SK-N-SH (cell line): ENCODE data around the gene VSIG2. TPM values are rescaled to one million over a fixed set of nuclear protein-coding genes. Genes with fewer than 3 reads are reported as not detected.
A peak's percentile ranks its signal among the peaks of the same experiment; 100 is the strongest.

ENCODE experiments used
- CTCF ChIA-PET: fragments of 300-600, 350-600 bp; formaldehyde crosslinking; extraction: SDS; loops from one replicate; lab custom pipeline; 2021; lab: Yijun Ruan, JAX
- POLR2A ChIA-PET: fragments of 350-600 bp; sonication (Branson Sonifier 250); formaldehyde crosslinking; extraction: SDS; loops from one replicate; lab custom pipeline; 2020; ENCODE audit warnings: antibody characterized with exemption, inconsistent platforms; lab: Yijun Ruan, JAX
- DNase-seq: peaks from one replicate; pipeline ENCODE4 v3.0.0; 2012
- H2AFZ ChIP-seq: fragments of 200-600 bp; sonication (generic); 2 replicates; pipeline ENCODE4 v1.8.1; 2016; ENCODE audit warnings: antibody characterized with exemption, mild to moderate bottlenecking, low read depth
- H3F3A ChIP-seq: fragments of 200-600 bp; sonication (generic); replicated peaks from 2 replicates; pipeline ENCODE3; 2016; ENCODE audit warnings: antibody characterized with exemption, mild to moderate bottlenecking; ENCODE audit not compliant: insufficient read depth
- H3K27ac ChIP-seq, 2 experiments: fragments of 200-500 bp in 1 of 2; fragments of 200-600 bp in 1 of 2; sonication (Bioruptor generic) in 1 of 2; sonication (generic), shearing (Covaris generic) in 1 of 2; 2 replicates each; pipeline versions ENCODE4 v1.5.1 to v1.6.1; 2014 to 2016; ENCODE audit warnings: low read depth in 2 of 2, inconsistent platforms in 1 of 2, low read length in 1 of 2, mild to moderate bottlenecking in 1 of 2, mixed read lengths in 1 of 2
- H3K27me3 ChIP-seq: fragments of 200-600 bp; sonication (generic), shearing (Covaris generic); 2 replicates; pipeline ENCODE4 v1.6.1; 2016; ENCODE audit warnings: mixed run types; ENCODE audit not compliant: insufficient read depth
- H3K36me3 ChIP-seq, 2 experiments: fragments of 200-500 bp in 1 of 2; fragments of 200-600 bp in 1 of 2; sonication (Bioruptor generic) in 1 of 2; sonication (generic) in 1 of 2; replicated peaks in 1 of 2; 2 replicates each; pipeline versions ENCODE3 to v1.5.1; 2014 to 2016; ENCODE audit warnings: low read length in 1 of 2, mild to moderate bottlenecking in 1 of 2; ENCODE audit not compliant: insufficient read depth in 2 of 2, control insufficient read depth in 1 of 2
- H3K4me1 ChIP-seq, 2 experiments: fragments of 200-500 bp in 1 of 2; fragments of 200-600 bp in 1 of 2; sonication (Bioruptor generic) in 1 of 2; sonication (generic), shearing (Covaris generic) in 1 of 2; 2 replicates each; pipeline versions ENCODE4 v1.5.1 to v1.6.1; 2014 to 2016; ENCODE audit warnings: low read depth in 1 of 2, low read length in 1 of 2, mixed run types in 1 of 2; ENCODE audit not compliant: insufficient read depth in 2 of 2, control insufficient read depth in 1 of 2
- H3K4me2 ChIP-seq: fragments of 200-600 bp; sonication (generic), shearing (Covaris generic); 2 replicates; pipeline ENCODE4 v1.6.1; 2017; ENCODE audit warnings: mixed run types
- H3K4me3 ChIP-seq, 2 experiments: fragments of 200-500 bp in 1 of 2; fragments of 200-600 bp in 1 of 2; sonication (Bioruptor generic) in 1 of 2; sonication (generic), shearing (Covaris generic) in 1 of 2; 2 replicates each; pipeline versions ENCODE4 v1.5.1 to v1.8.1; 2014 to 2016; ENCODE audit warnings: low read depth in 2 of 2, inconsistent platforms in 1 of 2, low read length in 1 of 2, mild to moderate bottlenecking in 1 of 2, mixed read lengths in 1 of 2, moderate library complexity in 1 of 2
- H3K79me2 ChIP-seq: fragments of 200-600 bp; sonication (generic); 2 replicates; pipeline ENCODE4 v1.8.1; 2017; ENCODE audit warnings: mild to moderate bottlenecking; ENCODE audit not compliant: insufficient read depth
- H3K9ac ChIP-seq: fragments of 200-600 bp; sonication (generic); 2 replicates; pipeline ENCODE4 v1.6.1; 2017; ENCODE audit warnings: mixed run types
- H3K9me2 ChIP-seq: fragments of 200-600 bp; sonication (generic); 2 replicates; pipeline ENCODE4 v1.6.1; 2017; ENCODE audit warnings: mixed run types
- H3K9me3 ChIP-seq: fragments of 200-600 bp; sonication (generic); 2 replicates; pipeline ENCODE4 v1.6.1; 2017; ENCODE audit warnings: mixed run types, mild to moderate bottlenecking, moderate library complexity
- H4K20me1 ChIP-seq: fragments of 200-600 bp; sonication (generic); 2 replicates; pipeline ENCODE4 v1.6.1; 2017; ENCODE audit warnings: mild to moderate bottlenecking, mixed run types; ENCODE audit not compliant: insufficient read depth
- EZH2phosphoT487 ChIP-seq: fragments of 200-600 bp; sonication (generic); IDR thresholded peaks from 2 replicates; pipeline ENCODE4 v1.6.1; 2017; ENCODE audit warnings: low read depth, mixed run types, mild to moderate bottlenecking, antibody characterized with exemption, moderate library complexity, borderline replicate concordance
- IRF3 ChIP-seq: fragments of 150-350 bp; IDR thresholded peaks from 2 replicates; pipeline ENCODE4 v1.6.1; 2016; ENCODE audit warnings: mild to moderate bottlenecking, low read depth, low read length
- NRF1 ChIP-seq: IDR thresholded peaks from 2 replicates; pipeline ENCODE4 v1.6.1; 2012; ENCODE audit warnings: low read depth, mild to moderate bottlenecking, low read length
- RAD21 ChIP-seq: IDR thresholded peaks from 2 replicates; pipeline ENCODE4 v1.6.1; 2012; ENCODE audit warnings: mild to moderate bottlenecking, low read length
- RCOR1 ChIP-seq: fragments of 150-350 bp; IDR thresholded peaks from 2 replicates; pipeline ENCODE4 v1.6.1; 2017; ENCODE audit warnings: antibody characterized with exemption, low read length
- REST ChIP-seq: IDR thresholded peaks from 2 replicates; pipeline ENCODE4 v1.6.1; 2012; ENCODE audit warnings: mild to moderate bottlenecking, low read depth, low read length, moderate library complexity
- RFX5 ChIP-seq: IDR thresholded peaks from 2 replicates; pipeline ENCODE4 v1.6.1; 2012; ENCODE audit warnings: mild to moderate bottlenecking, improper control_type of control experiment, low read length
- RXRA ChIP-seq: IDR thresholded peaks from 2 replicates; pipeline ENCODE4 v1.4.0; 2012; ENCODE audit warnings: low read depth, mild to moderate bottlenecking, borderline replicate concordance
- SIN3A ChIP-seq: IDR thresholded peaks from 2 replicates; pipeline ENCODE4 v1.6.1; 2012; ENCODE audit warnings: low read depth, mild to moderate bottlenecking, low read length, moderate library complexity, borderline replicate concordance
- TEAD4 ChIP-seq: IDR thresholded peaks from 2 replicates; pipeline ENCODE4 v1.4.0; 2012; ENCODE audit warnings: mild to moderate bottlenecking, borderline replicate concordance; ENCODE audit not compliant: insufficient read depth
- YY1 ChIP-seq: IDR thresholded peaks from 2 replicates; pipeline ENCODE4 v1.4.0; 2012; ENCODE audit warnings: low read depth, mild to moderate bottlenecking
- WGBS: methylation state at CpG from one replicate; pipeline ENCODE4 v1.1.6; 2017; ENCODE audit warnings: low lambda C conversion rate; 5-methylcytosine and 5-hydroxymethylcytosine counted together
- polyA plus RNA-seq, 3 experiments: library from polyadenylated mRNA; depleted of rRNA; stranded (reverse); fragments of >200 nt; gene quantifications; 2 replicates each; pipeline ENCODE4 v1.2.3, GENCODE V29; 2012
- TF ChIP-seq, protein P1 (sequence below): IDR thresholded peaks from 2 replicates; pipeline ENCODE4 v1.4.0; 2012; ENCODE audit warnings: low read depth, borderline replicate concordance

Gene VSIG2
- polyA plus RNA-seq, 1 of the 3 experiments (the other 2 are of a cell fraction), result not detected

DNA sequence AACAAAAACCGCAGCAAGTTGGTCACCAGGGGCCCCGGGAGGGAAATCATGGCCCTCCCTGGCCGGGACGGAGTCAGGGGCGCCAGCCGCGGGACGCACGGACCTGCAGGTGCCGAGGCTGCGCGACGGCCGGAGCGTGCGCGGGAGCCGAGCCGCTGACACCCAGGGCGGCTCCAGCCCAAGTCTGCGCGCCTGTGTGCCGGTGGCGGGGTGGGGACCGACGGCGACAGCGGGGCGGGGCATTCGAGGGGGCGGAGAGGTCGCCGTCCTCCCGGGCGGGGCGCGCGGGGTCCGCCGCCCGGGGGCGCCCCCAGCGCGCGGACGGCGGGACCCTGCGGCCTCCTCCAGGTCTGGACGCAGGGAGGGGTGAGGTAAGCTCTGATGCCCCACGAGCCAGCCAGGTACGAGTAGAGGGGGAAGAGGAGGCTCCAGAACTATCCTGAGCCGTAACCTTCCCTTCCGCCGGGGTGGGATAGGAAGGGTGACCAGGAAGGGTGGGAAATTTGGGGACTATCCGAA lies 10.1 kb upstream of the VSIG2 start, which contains the start of gene ESAM:
TSS of gene ESAM (minus strand) at position 186 of the 519 bp plus-strand sequence. CDS start at position 50, 136 bp downstream.
- CTCF ChIA-PET, result interaction anchor here (0.6 to 8.0 kb wide), 34 partner anchors 10 to 134 kb away, joined by 3 to 62 read pairs (median 5); partner anchors contain the start of genes MSANTD2, NRGN, ROBO3 and VSIG2
- Histone ChIP-seq H3K9ac (no peak within 1 kb of the TSS), H2AFZ (no peak within 1 kb of the TSS), H3K27me3 (no peaks in the 10 kb centered on the region), H3K9me2 (no peaks in the 10 kb centered on the region), H3K79me2 (peaks cover 4% of the 10 kb centered on the region; the same call in 1 of the 2 replicates), H3K4me1 (peaks cover 0 to 13% of the 10 kb centered on the region in 2 experiments; a peak in 2 of 4 replicates), H4K20me1 (peaks cover 5% of the 10 kb centered on the region; the same call in 1 of the 2 replicates), H3K36me3 (peaks cover 17 to 24% of the 10 kb centered on the region in 2 experiments), H3F3A (peaks cover 7% of the 10 kb centered on the region), H3K4me3 (peak within 1 kb of the TSS; percentile 43), H3K27ac (no peak within 1 kb of the TSS), H3K4me2 (peak within 1 kb of the TSS; percentile 72), H3K9me3 (no peaks in the 10 kb centered on the region)
- WGBS, result 27% methylated on average over 22 of the region's 55 CpGs
- TF ChIP-seq SIN3A (no peak), RCOR1 (no peak), RXRA (no peak), RFX5 (no peak), TEAD4 (no peak), IRF3 (no peak)
- TF ChIP-seq, protein P1, sequence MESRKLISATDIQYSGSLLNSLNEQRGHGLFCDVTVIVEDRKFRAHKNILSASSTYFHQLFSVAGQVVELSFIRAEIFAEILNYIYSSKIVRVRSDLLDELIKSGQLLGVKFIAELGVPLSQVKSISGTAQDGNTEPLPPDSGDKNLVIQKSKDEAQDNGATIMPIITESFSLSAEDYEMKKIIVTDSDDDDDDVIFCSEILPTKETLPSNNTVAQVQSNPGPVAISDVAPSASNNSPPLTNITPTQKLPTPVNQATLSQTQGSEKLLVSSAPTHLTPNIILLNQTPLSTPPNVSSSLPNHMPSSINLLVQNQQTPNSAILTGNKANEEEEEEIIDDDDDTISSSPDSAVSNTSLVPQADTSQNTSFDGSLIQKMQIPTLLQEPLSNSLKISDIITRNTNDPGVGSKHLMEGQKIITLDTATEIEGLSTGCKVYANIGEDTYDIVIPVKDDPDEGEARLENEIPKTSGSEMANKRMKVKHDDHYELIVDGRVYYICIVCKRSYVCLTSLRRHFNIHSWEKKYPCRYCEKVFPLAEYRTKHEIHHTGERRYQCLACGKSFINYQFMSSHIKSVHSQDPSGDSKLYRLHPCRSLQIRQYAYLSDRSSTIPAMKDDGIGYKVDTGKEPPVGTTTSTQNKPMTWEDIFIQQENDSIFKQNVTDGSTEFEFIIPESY, result no peak
- DNase-seq, result peak; percentile 85
- POLR2A ChIA-PET, result interaction anchor here (0.6 kb wide), 1 partner anchor 10 kb away, joined by 3 read pairs; no protein-coding TSS in a partner anchor

DNA sequence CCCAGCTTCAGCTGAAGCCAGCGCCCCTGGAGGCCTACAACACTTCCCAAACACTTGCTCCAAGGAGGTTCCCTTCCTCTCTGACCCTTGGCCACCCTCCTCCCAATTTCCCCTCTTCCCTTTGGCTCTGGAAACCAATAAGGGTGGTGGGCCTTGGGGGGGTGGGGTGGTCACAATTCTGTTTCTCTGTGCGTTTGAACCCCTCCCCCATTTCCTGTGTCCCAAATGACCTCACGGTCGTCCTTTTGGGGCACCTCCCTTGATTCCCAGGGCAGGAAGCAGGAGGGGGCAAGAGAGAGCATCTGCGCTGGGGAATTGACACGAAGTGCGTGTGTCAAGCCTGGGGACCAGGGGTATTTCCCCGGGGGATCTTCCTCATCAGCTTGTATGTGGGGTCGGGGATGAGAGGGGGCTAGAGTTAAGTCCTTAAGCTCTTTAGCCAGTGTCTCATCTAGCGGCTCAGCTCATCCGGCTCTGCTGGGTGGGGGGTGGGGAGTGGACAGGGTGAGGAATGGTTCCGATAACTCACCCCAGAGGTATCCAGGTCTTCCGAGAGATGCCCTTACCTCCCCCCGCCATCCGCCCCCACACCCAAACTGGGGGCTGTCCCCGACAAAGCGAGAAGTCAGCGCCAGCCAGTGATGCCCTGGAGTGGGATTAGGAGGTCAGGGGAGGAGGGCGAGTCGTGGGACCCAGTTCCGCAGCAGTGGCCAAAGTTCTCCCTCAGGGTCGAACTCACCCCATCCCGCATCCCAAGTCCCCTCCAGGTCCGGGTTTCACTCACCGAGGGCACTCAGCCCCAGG lies 9.4 kb upstream of the VSIG2 start:
- POLR2A ChIA-PET, result interaction anchor here (0.5 to 0.6 kb wide), 2 partner anchors 9 to 92 kb away, joined by 3 to 4 read pairs; no protein-coding TSS in a partner anchor
- Histone ChIP-seq H3K4me3 (no peak overlapping the region; a peak in 1 of 4 replicates), H3K9ac (no peak overlapping the region)
- TF ChIP-seq REST (no peak), EZH2phosphoT487 (no peak), NRF1 (no peak), RFX5 (no peak), YY1 (no peak), RAD21 (no peak)
- TF ChIP-seq, protein P1, result no peak

More for the DNA sequence above, 9.4 kb upstream of the VSIG2 start:
- peaks cover 0 to 13% of the 10 kb centered on the region in 2 experiments; a peak in 2 of 4 replicates for H3K4me1 ChIP-seq
- H3K9me2 ChIP-seq, result no peaks in the 10 kb centered on the region
- no peak overlapping the region for H3K4me2 ChIP-seq
- no peak overlapping the region for H2AFZ ChIP-seq
- WGBS, result 94% methylated on average over 13 of the region's 25 CpGs
- peaks cover 4% of the 10 kb centered on the region for H3F3A ChIP-seq
- H4K20me1 ChIP-seq, result peaks cover 5% of the 10 kb centered on the region; the same call in 1 of the 2 replicates
- H3K27ac ChIP-seq, result no peak overlapping the region
- peaks cover 4% of the 10 kb centered on the region; the same call in 1 of the 2 replicates for H3K79me2 ChIP-seq
- no peaks in the 10 kb centered on the region for H3K27me3 ChIP-seq
- H3K9me3 ChIP-seq, result no peaks in the 10 kb centered on the region
- peaks cover 10 to 17% of the 10 kb centered on the region in 2 experiments for H3K36me3 ChIP-seq
- CTCF ChIA-PET, result interaction anchor here (0.6 to 5.7 kb wide), 19 partner anchors 9 to 119 kb away, joined by 3 to 62 read pairs (median 5); partner anchors contain the start of genes MSANTD2, ROBO3 and VSIG2
- DNase-seq, result no peak
